Ureter (tissue), 1 donor: ENCODE measurements around the gene TRAF3IP3. TPM values are rescaled to one million over a fixed set of nuclear protein-coding genes. Genes with fewer than 3 reads are reported as not detected.

Experiments
- DNase-seq: peaks from one replicate; pipeline ENCODE4 v3.0.0-alpha.2; 2020; ENCODE audit warnings: low spot score
- total RNA-seq: library from RNA; stranded (reverse); gene quantifications from one replicate; pipeline ENCODE4 v1.2.4, GENCODE V29; 2023
- donor health status: DM: yes; HTN: yes; CAD: no.

Gene TRAF3IP3
- total RNA-seq, 1 donor from 2014 or later, result 6.2 TPM

DNA sequence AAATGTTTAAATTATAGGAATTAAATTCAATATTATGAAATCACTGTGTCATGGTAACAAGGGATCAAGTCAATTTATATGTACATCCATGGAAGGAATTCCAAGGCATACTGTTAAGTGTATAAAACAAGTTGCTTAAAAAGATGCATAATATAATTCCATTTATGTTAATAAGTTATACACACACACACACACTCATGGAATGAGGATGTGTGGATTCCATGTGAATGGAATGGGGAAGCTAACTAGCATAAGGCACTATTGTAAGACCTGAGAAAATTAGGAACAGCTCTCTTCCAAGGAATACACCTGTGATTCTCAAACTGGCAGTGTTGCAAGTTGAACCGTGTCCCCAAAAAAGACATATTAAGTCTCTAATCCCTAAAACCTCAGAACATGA lies 17.6 kb upstream of the TRAF3IP3 start:
- no peak for DNase-seq

DNA sequence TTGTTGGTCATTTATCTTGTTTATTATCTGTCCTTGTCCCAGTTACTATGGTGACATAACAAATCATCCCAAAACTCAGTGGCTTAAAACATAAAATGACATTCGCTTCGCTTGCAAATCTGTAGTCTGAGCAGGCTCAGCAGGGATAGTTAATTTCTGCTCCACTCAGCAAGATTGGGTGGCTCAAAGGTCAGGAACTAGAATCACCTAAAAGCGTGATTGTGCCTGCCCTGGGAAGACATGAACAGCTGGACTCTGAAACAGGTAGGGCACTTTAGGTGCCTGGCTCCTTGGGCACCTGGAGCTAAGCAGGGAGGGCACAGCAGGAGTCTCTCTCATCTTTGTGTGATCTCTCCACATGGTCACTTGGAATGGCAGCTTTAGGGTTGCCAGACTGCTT lies 14.7 kb upstream of the TRAF3IP3 start:
- DNase-seq, result no peak

- DNase-seq, result no peak
Measured at GRCh38 chr1:209741889-209742288, 14.0 kb upstream of the TRAF3IP3 start.

- DNase-seq, result no peak
Measured at GRCh38 chr1:209742409-209743144, 13.3 kb upstream of the TRAF3IP3 start.

GRCh38 chr1:209743145-209743482 lies 12.7 kb upstream of the TRAF3IP3 start:
- peak; percentile 62 for DNase-seq

GRCh38 chr1:209746451-209747165 lies 9.2 kb upstream of the TRAF3IP3 start:
- no peak for DNase-seq

DNA sequence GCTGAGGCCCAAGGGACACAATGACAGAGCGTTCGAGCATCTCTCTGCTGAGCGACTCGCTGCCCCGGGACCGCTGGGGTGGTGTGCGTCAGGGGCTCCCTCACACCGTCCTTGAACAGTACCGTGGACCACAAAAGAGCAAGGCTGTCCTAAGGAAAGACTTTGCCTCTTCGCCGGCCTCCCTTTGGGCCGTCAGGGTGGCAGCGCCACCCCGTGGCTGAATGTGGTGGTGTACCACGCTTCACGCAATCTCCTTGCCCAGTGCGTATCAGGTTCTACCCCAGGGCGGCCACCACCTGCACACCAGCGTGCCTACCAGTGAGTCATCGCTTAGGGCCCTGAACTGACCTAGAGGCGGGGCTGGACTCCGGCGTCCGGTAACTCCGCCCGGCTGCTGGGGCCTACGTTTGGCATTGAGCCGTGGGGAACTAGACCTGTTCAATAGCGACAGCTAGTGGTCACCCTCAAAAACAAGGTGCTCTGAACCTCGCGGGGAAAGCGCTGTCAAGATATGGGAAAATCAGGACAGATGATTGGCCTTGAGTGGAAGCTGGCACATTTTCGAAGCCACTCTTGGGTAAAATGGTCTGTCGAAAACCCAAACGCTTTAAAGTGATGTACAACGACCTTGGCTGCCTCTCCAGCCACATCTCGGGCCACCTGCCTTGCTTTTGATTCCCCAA lies 8.1 kb upstream of the TRAF3IP3 start:
- peak; percentile 96 for DNase-seq

GRCh38 chr1:209748620-209749019 lies 7.2 kb upstream of the TRAF3IP3 start:
- no peak for DNase-seq

DNA sequence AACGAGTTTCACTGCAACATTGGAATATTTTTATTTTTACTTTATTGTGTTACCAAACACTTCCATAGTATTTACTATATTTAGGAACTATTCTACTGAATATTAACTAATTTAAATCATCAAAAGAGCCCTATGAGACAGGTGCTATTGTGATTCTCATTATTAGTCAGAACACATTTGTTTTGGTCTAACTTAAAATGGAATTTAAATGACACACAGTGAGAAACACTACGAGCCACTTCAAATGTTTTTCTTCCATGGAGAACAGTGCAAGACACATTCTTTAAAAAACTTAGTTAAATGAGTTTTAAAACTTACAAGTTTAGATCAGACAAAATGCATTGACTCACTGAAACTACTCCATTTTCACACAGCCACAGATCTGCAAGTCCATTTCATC lies 6.6 kb upstream of the TRAF3IP3 start:
- no peak for DNase-seq

GRCh38 chr1:209749670-209750323 lies 6.1 kb upstream of the TRAF3IP3 start:
- no peak for DNase-seq

DNA sequence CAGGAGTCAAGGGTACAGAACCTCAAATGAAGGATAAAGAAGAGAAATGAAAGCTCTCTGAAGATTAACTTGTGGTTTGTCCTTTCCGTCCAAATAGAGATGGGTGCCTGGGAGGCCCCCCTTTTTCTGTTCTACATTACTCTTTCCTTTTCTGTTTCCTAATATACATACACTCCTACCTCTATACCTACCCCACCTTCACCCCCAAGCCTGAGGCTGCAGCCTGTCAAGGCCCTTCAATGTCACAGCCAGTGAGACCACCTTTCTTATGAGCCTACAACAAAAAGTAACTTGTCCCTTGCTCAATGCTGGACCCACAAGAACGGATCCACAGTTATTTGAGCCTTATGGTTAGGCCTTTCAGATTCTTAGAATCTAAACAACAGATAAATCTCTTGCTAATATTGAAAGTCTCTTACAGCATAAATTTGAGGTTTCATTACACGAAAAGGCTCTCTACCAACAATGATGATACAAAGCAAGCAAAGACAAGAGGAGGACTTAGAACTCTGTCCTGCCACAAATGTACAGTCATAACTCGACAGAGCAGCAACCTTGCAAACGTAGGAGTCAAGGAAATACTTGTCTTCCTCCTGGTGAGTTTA lies 4.1 kb upstream of the TRAF3IP3 start:
- no peak for DNase-seq

DNA sequence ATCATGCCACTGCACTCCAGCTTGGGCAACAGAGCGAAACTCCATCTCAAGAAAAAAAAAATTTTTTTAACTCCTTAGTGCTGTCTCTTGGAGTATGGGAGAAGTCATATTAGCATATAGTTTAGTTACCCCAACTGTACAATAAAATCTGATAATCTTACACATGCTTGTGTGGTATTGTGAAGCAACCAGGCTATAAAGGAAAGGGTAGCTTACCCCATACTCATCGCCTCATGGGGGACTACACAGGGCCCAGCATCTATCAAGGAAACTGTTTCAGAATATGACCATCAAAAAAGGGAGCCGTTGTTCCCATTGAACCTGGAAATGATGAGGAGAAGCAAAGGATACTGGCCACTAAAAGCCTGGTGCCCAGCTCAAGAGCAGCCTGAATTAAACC lies 3.0 kb upstream of the TRAF3IP3 start:
- DNase-seq, result no peak

DNA sequence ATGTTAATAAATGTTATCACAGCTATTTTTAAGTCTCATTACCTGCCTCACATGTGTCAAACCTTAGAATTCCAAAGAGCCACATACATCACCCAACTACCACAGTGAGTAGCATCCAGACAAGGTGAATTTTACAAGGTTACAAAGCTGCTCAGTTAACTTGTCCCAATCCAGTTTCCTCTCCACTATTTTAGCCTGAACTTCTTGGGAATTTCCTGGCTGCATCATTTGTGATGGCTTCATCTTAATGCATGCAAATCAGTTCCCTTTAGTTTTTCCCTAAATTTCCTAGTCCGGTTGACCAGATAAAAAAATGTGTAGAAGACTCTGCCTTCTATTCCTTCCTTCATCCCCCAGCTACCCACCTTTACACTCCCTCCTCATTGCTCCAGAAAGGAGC lies 597 bp upstream of the TRAF3IP3 start:
- DNase-seq, result no peak

DNA sequence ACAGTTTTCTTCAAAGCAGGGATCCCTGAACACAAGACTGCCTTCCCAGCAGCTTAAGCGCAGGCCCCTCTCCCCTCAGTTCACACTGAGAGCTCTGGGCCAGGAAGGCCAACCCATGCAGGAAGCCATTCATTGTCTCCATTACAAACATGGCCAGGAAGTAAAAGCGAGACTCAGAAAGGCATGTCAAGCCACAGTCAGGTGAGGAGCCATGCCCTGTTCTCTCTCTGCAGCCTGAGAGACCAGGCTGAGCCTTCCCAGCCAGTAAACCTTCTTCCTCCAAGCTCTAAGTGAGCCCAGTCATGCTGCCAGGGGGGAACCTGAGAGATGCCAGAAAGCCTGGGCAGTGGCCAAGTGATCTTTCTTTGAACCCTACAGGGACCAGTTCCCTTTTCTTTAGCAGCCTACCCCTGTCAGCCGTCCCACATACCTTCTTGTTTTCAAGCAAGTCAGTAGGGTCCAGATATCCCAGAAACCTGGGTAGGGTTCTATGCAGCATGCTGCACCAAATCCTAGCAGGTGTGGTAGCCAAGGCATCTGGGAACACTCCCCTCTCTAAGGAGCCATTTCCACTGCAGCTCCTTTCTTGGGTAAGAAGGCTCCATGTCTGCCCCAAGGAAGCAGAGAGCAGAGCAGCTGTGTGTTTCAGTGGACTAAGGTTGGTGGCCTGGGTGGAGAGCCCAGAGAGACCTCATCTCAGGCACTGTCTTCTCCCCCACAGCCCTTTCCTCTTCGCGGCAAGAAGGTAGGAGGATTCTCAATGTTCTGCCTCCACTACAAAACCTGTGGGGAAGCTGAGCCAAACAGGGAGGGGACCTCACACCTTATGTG lies 977 bp downstream of the TRAF3IP3 start:
- no peak for DNase-seq

GRCh38 chr1:209758400-209758799 lies 2.5 kb downstream of the TRAF3IP3 start:
- no peak for DNase-seq

DNA sequence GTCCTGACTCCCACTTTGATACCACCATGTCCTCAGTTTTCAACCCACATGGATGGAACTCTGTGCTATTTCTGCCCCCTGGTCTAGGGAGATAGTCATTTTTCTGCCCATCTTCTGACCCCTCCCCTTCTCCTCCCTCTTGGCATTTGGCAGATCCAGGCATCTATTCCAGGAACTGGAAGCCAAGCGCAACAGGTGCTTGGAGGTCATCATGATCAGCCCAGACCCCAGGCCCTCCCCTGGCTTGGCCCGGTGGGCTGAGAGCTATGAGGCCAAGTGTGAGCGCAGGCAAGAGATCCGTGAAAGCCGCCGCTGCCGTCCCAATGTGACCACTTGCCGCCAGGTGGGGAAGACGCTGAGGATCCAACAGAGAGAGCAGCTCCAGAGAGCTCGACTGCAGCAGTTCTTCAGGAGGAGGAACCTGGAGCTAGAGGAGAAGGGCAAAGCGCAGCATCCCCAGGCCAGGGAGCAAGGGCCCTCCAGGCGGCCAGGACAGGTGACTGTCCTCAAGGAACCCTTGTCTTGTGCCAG lies 4.0 kb downstream of the TRAF3IP3 start:
- no peak for DNase-seq

DNA sequence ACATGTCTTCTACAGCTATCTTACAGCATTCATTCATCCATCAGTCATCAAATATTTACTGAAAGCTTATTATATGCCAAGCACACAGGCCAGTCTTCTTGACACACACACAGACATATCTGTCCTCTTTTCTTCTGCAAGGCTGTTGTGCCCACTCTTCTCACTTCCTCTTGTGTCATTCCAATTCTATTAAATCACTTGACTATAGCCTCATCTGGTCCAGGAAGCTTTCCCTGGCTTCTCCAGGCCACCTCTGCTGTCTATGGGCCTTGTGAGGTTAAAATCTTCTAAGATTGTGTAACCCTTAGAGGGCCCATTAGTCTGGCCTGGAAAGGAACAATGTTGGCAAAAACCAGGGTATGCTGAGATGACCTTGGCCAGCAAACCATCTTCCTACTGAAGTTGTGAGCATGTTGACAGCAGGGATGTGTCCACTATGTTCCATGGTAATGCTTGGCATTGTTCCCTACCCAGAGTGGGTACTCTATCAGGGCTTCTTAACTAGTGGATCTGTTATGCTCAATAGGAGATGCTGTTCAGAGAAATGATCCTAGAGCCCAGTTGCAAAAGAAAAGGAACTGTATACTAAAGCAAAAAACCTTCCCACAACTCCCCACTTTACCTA lies 5.3 kb downstream of the TRAF3IP3 start:
- no peak for DNase-seq

DNA sequence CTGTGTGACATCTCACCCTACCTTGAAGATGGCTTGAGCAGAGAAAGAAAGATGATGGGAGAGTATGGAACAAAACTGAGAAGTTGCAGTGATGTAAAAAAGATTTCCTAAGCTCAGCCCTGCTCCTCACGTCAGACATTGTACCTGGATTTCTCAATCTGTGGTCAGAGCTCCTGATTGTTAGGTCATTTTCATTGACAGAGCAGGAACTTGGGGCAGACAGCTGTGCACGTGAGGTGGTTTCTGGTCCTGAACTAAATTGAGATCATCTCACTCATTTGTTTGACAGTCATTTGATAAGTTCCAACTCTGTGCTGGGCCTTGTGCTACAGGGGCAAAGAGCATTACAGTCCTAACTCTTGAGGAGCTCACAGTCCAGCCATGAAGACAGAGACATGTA lies 10.2 kb downstream of the TRAF3IP3 start:
- DNase-seq, result no peak

DNA sequence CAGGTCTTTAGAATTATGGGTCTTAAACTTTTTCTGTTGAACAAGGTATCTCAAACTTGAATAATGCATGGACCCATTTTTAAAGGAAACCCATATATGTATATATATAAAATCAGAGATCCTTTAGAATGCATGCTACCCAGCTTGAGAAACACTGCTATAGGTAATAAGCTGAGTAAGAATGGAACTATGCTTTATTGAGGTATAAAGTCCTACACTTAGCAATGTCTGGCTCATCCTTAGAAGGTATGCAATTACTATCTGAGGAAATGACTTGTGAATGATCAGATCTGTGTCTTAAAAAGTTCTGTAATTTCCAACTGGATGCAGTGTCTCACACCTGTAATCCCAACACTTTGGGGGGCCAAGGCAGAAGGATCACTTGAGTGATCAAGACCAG lies 11.2 kb downstream of the TRAF3IP3 start:
- DNase-seq, result no peak

GRCh38 chr1:209767706-209768105 lies 11.9 kb downstream of the TRAF3IP3 start:
- no peak for DNase-seq
